LHCN-M2 (cell line): ENCODE results near the gene MUC20. TPM values are rescaled to one million over a fixed set of nuclear protein-coding genes. Genes with fewer than 3 reads are reported as not detected.
"Not testable (repeated sequence)": the region's sequence is repeated elsewhere in the genome, so short reads cannot be mapped to it uniquely, and the experiment has no call there.

Experiments used
- DNase-seq: peaks from one replicate; pipeline ENCODE4 v3.0.0-alpha.2; 2012; ENCODE audit warnings: low read depth
- total RNA-seq: library from RNA; depleted of rRNA; stranded (reverse); fragments of >200 nt; gene quantifications from 2 replicates; pipeline ENCODE4 v1.2.3, GENCODE V29; 2014

MUC20 gene
- total RNA-seq, 1 experiment from 2014 or later = not detected

- DNase-seq = not testable (repeated sequence)
These were observed 8.0 kb downstream of the MUC20 start for GRCh38 chr3:195728789-195729188.

- no peak for DNase-seq
These were observed 8.9 kb downstream of the MUC20 start for GRCh38 chr3:195729476-195730251.

GRCh38 chr3:195731356-195731905 lies 10.7 kb downstream of the MUC20 start:
- DNase-seq = no peak

GRCh38 chr3:195732940-195733339 lies 12.2 kb downstream of the MUC20 start:
- no peak for DNase-seq

GRCh38 chr3:195735036-195735695 lies 14.4 kb downstream of the MUC20 start:
- no peak for DNase-seq

GRCh38 chr3:195736866-195737490 lies 16.2 kb downstream of the MUC20 start:
- no peak for DNase-seq

GRCh38 chr3:195737782-195738181 lies 17.0 kb downstream of the MUC20 start:
- not testable (repeated sequence) for DNase-seq

- no peak for DNase-seq
These were observed 17.7 kb downstream of the MUC20 start for GRCh38 chr3:195738274-195739044.

- no peak for DNase-seq
These were observed 18.9 kb downstream of the MUC20 start for GRCh38 chr3:195739561-195740111.

- no peak for DNase-seq
These were observed 23.7 kb downstream of the MUC20 start for GRCh38 chr3:195744437-195744836.

GRCh38 chr3:195746346-195746745 lies 25.6 kb downstream of the MUC20 start:
- DNase-seq = no peak

- no peak for DNase-seq
These were observed 26.0 kb downstream of the MUC20 start for GRCh38 chr3:195746751-195747150.

GRCh38 chr3:195748661-195749060 lies 27.9 kb downstream of the MUC20 start:
- no peak for DNase-seq

- not testable (repeated sequence) for DNase-seq
These were observed 28.3 kb downstream of the MUC20 start for GRCh38 chr3:195749101-195749500.

- no peak for DNase-seq
These were observed 30.2 kb downstream of the MUC20 start for GRCh38 chr3:195750797-195751520.

- no peak for DNase-seq
These were observed 30.8 kb downstream of the MUC20 start for GRCh38 chr3:195751560-195751959.

- DNase-seq = no peak
These were observed 31.3 kb downstream of the MUC20 start for GRCh38 chr3:195752066-195752465.

- no peak for DNase-seq
These were observed 32.0 kb downstream of the MUC20 start for GRCh38 chr3:195752546-195753331.

- no peak for DNase-seq
These were observed 32.8 kb downstream of the MUC20 start for GRCh38 chr3:195753581-195753980.

GRCh38 chr3:195754141-195754540 lies 33.4 kb downstream of the MUC20 start:
- no peak for DNase-seq
